ENCODE results near the gene IL5.

Gene IL5

DNA sequence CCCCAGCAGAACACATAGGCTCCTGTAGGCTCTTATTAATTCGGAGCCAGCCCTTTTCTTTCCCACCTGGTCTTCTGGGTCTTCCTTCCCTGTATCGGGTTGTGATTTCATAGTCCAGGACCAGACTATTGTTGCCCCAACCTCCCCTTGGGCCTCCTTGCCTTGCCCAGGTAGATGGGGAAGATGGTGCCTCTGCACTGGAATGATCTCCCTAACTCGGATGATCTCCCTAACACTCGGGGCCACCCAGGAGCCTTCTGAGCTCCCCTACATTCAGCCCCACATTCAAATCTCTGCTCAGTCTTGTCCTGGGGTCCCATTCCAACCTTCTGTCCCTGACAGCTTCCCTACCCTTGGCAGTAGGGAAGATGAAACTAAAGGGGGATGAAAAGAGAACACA is 50.1 kb downstream of the IL5 start:
- Histone ChIP-seq H3K9me3 (ENCODE audit: control insufficient read depth, low read length) (no peaks in the 10 kb centered on the region), H3K4me1 (peaks cover 12% of the 10 kb centered on the region), H3K4me3 (ENCODE audit: low read depth, low read length) (no peak overlapping the region), H3K4me2 (ENCODE audit: low read length) (no peak overlapping the region), H3K9ac (no peak overlapping the region), H3K27me3 (ENCODE audit: control insufficient read depth, insufficient read depth, low read length) (no peaks in the 10 kb centered on the region), H3K36me3 (ENCODE audit: control insufficient read depth, insufficient read depth, low read length) (no peaks in the 10 kb centered on the region), H3K27ac (no peak overlapping the region), H3K79me2 (peaks cover 5% of the 10 kb centered on the region), H2AFZ (no peak overlapping the region)
- TF ChIP-seq, protein P1, sequence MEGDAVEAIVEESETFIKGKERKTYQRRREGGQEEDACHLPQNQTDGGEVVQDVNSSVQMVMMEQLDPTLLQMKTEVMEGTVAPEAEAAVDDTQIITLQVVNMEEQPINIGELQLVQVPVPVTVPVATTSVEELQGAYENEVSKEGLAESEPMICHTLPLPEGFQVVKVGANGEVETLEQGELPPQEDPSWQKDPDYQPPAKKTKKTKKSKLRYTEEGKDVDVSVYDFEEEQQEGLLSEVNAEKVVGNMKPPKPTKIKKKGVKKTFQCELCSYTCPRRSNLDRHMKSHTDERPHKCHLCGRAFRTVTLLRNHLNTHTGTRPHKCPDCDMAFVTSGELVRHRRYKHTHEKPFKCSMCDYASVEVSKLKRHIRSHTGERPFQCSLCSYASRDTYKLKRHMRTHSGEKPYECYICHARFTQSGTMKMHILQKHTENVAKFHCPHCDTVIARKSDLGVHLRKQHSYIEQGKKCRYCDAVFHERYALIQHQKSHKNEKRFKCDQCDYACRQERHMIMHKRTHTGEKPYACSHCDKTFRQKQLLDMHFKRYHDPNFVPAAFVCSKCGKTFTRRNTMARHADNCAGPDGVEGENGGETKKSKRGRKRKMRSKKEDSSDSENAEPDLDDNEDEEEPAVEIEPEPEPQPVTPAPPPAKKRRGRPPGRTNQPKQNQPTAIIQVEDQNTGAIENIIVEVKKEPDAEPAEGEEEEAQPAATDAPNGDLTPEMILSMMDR (IDR thresholded peaks at IDR 0.05), result no peak

DNA sequence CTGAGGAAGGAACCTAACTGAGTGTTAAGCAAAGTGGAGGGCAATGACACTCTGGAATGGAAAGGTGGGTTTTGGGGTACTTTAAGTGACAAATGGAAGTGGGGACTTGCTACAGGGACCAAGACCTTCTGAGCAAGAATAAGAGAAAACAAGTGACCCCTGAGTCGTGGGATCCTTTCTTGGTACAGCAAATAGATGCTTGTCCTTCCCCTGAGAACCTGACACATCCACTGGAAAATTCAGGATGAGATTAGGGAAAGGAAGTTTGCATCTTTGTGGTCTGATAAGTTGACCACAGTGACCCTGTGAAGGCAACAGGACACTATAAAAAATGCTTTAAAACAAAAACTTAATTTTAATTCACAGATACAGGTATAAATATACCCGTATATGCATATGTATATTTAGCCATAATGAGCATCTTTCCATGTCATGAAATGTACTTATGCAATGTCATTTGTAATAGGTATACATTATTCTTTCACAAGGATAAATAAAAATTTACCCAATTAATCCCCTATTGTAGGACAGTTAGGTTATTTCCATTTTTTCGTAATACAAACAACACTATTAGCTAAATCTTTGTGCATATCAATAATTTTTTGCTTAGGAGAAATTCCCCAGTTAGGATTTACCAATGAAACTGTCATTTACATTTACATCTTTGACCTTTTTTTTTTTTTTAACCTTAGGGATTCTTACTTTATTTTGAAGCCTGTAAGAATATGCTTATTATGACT is 50.8 kb downstream of the IL5 start:
- no peak overlapping the region for H3K4me3 ChIP-seq (ENCODE audit: low read depth, low read length)
- no peak overlapping the region for H3K27ac ChIP-seq
- H3K36me3 ChIP-seq (ENCODE audit: control insufficient read depth, insufficient read depth, low read length), result no peaks in the 10 kb centered on the region
- no peaks in the 10 kb centered on the region for H3K9me3 ChIP-seq (ENCODE audit: control insufficient read depth, low read length)
- TF ChIP-seq, protein P1 (IDR thresholded peaks at IDR 0.05), result no peak
- no peak overlapping the region for H3K9ac ChIP-seq
- peaks cover 5% of the 10 kb centered on the region for H3K79me2 ChIP-seq
- H3K4me1 ChIP-seq, result peaks cover 6% of the 10 kb centered on the region
- H3K4me2 ChIP-seq (ENCODE audit: low read length), result no peak overlapping the region
- H3K27me3 ChIP-seq (ENCODE audit: control insufficient read depth, insufficient read depth, low read length), result no peaks in the 10 kb centered on the region
- H2AFZ ChIP-seq, result no peak overlapping the region
